GM23338 (cell line): ENCODE data around the gene SKA3. TPM values are rescaled to one million over a fixed set of nuclear protein-coding genes. Genes with fewer than 3 reads are reported as not detected.

Experiments used
- ATAC-seq: fragments of 200-7000 bp; cut with Tn5 transposase; 3 replicates; pipeline ENCODE4 v1.9.1; 2020
- DNase-seq: peaks from one replicate; pipeline ENCODE4 v3.0.0-alpha.2; 2015; ENCODE audit warnings: low spot score
- H2AFZ ChIP-seq: fragments of 200-600 bp; sonication (generic); 2 replicates; pipeline ENCODE4 v1.8.0; 2016; ENCODE audit warnings: antibody characterized with exemption, mild to moderate bottlenecking, moderate library complexity
- H3F3A ChIP-seq: fragments of 200-600 bp; sonication (generic); replicated peaks from 2 replicates; pipeline ENCODE4 v1.8.0; 2017; ENCODE audit warnings: antibody characterized with exemption, mixed run types, low read depth
- H3K27ac ChIP-seq: fragments of 200-600 bp; sonication (generic); 2 replicates; pipeline ENCODE4 v1.6.1; 2016; ENCODE audit warnings: low read depth
- H3K27me3 ChIP-seq: fragments of 200-600 bp; sonication (generic); 2 replicates; pipeline ENCODE4 v1.8.0; 2016; ENCODE audit warnings: mild to moderate bottlenecking, mixed run types, moderate library complexity; ENCODE audit not compliant: insufficient read depth
- H3K36me3 ChIP-seq: fragments of 200-600 bp; sonication (generic); 2 replicates; pipeline ENCODE4 v1.8.0; 2016; ENCODE audit warnings: mild to moderate bottlenecking; ENCODE audit not compliant: insufficient read depth
- H3K4me1 ChIP-seq: fragments of 200-600 bp; sonication (generic); 2 replicates; pipeline ENCODE4 v1.8.0; 2016; ENCODE audit warnings: mild to moderate bottlenecking, moderate library complexity; ENCODE audit not compliant: insufficient read depth
- H3K4me2 ChIP-seq: fragments of 200-600 bp; sonication (generic); 2 replicates; pipeline ENCODE4 v1.7.1; 2017; ENCODE audit warnings: mixed run types
- H3K4me3 ChIP-seq: fragments of 200-600 bp; sonication (generic); 2 replicates; pipeline ENCODE4 v1.6.1; 2016; ENCODE audit warnings: mixed run types
- H3K79me2 ChIP-seq: fragments of 200-600 bp; sonication (generic); replicated peaks from 2 replicates; pipeline ENCODE4 v1.8.0; 2017; ENCODE audit warnings: mild to moderate bottlenecking; ENCODE audit not compliant: insufficient read depth
- H3K9me2 ChIP-seq: fragments of 200-600 bp; sonication (generic); 2 replicates; pipeline ENCODE4 v1.8.0; 2017; ENCODE audit not compliant: insufficient read depth
- H4K20me1 ChIP-seq: fragments of 200-600 bp; sonication (generic); replicated peaks from 2 replicates; pipeline ENCODE4 v1.8.0; 2017; ENCODE audit warnings: mild to moderate bottlenecking; ENCODE audit not compliant: insufficient read depth
- H3K27ac Mint-ChIP-seq: 2 replicates; pipeline ENCODE4 v1.8.0; 2020; ENCODE audit warnings: inconsistent platforms, mild to moderate bottlenecking, moderate library complexity, mixed read lengths
- H3K27me3 Mint-ChIP-seq: 3 replicates; pipeline ENCODE4 v1.8.0; 2022; ENCODE audit warnings: low read depth, mild to moderate bottlenecking, moderate library complexity, mixed read lengths, inconsistent platforms; ENCODE audit not compliant: insufficient read depth, poor library complexity
- H3K36me3 Mint-ChIP-seq: 3 replicates; pipeline ENCODE4 v1.8.0; 2021; ENCODE audit warnings: low read depth, mild to moderate bottlenecking, inconsistent platforms, moderate library complexity, mixed read lengths
- H3K4me1 Mint-ChIP-seq: 3 replicates; pipeline ENCODE4 v1.8.0; 2020; ENCODE audit warnings: mild to moderate bottlenecking, inconsistent platforms, mixed read lengths
- H3K4me3 Mint-ChIP-seq: 3 replicates; pipeline ENCODE4 v1.8.0; 2021; ENCODE audit warnings: moderate library complexity, mild to moderate bottlenecking, inconsistent platforms, mixed read lengths
- H3K9me3 Mint-ChIP-seq: 3 replicates; pipeline ENCODE4 v1.8.0; 2020; ENCODE audit warnings: moderate library complexity, mild to moderate bottlenecking, inconsistent platforms, mixed read lengths
- CREB1 ChIP-seq: fragments of 250-450 bp; sonication (Bioruptor Pico); IDR thresholded peaks from 2 replicates; pipeline ENCODE4 v1.5.0; 2020; ENCODE audit warnings: low read depth, mild to moderate bottlenecking, moderate library complexity
- CTCF ChIP-seq, 2 experiments: fragments of 200-600 bp in 1 of 2; sonication (generic) in 1 of 2; conservative IDR thresholded peaks; 2 replicates each; pipeline versions ENCODE4 v1.5.1 to v1.6.1; 2016 to 2017; ENCODE audit warnings: antibody characterized with exemption in 2 of 2, low read depth in 2 of 2, mild to moderate bottlenecking in 2 of 2, moderate library complexity in 1 of 2
- ETS1 ChIP-seq: IDR thresholded peaks from 2 replicates; pipeline ENCODE4 v1.6.1; 2016; ENCODE audit warnings: antibody characterized with exemption
- EZH2 ChIP-seq: fragments of 200-600 bp; sonication (generic); IDR thresholded peaks from one replicate; pipeline ENCODE4 v1.8.0; 2017; ENCODE audit warnings: antibody characterized with exemption, mild to moderate bottlenecking, low read depth; ENCODE audit not compliant: unreplicated experiment
- EZH2phosphoT487 ChIP-seq: fragments of 200-600 bp; sonication (generic); IDR thresholded peaks from one replicate; pipeline ENCODE4 v1.8.1; 2018; ENCODE audit warnings: antibody characterized with exemption; ENCODE audit not compliant: unreplicated experiment
- JUNB ChIP-seq: IDR thresholded peaks from one replicate; pipeline ENCODE4 v1.6.1; 2016; ENCODE audit warnings: antibody characterized with exemption; ENCODE audit not compliant: unreplicated experiment
- NANOG ChIP-seq: IDR thresholded peaks from 2 replicates; pipeline ENCODE4 v1.6.1; 2016; ENCODE audit warnings: antibody characterized with exemption, borderline replicate concordance
- POLR2AphosphoS5 ChIP-seq: IDR thresholded peaks from 2 replicates; pipeline ENCODE4 v1.6.1; 2016; ENCODE audit warnings: antibody characterized with exemption, low read depth
- STAT1 ChIP-seq: IDR thresholded peaks from one replicate; pipeline ENCODE4 v1.6.1; 2016; ENCODE audit warnings: antibody characterized with exemption; ENCODE audit not compliant: unreplicated experiment
- ZNF114 ChIP-seq: fragments of 250-450 bp; sonication (Bioruptor Pico); IDR thresholded peaks from 2 replicates; pipeline ENCODE4 v1.5.0; 2020; ENCODE audit warnings: mild to moderate bottlenecking, moderate library complexity
- ZNF331 ChIP-seq: fragments of 250-450 bp; sonication (Bioruptor Pico); IDR thresholded peaks from 2 replicates; pipeline ENCODE4 v1.5.0; 2020; ENCODE audit warnings: low read depth, mild to moderate bottlenecking, moderate library complexity
- ZNF462 ChIP-seq: fragments of 250-450 bp; sonication (Bioruptor Pico); IDR thresholded peaks from 2 replicates; pipeline ENCODE4 v1.5.0; 2020; ENCODE audit warnings: mild to moderate bottlenecking, moderate library complexity
- polyA plus RNA-seq: library from polyadenylated mRNA; unstranded; fragments of >200 nt; fragmentation: Nextera tagmentation; extraction: Ambion mirVana; gene quantifications from 2 replicates; pipeline ENCODE4 v1.2.1, GENCODE V29; 2016
- total RNA-seq: library from RNA; depleted of rRNA; stranded (reverse); fragments of >200 nt; shearing (Covaris generic); gene quantifications from 2 replicates; pipeline ENCODE4 v1.2.3, GENCODE V29; 2014

Gene SKA3
- total and polyA plus RNA-seq, 2 experiments from 2014 or later = 65.9 to 179 TPM

- Histone ChIP-seq H3K36me3 (no peaks in the 10 kb centered on the region), H3F3A (no peaks in the 10 kb centered on the region), H2AFZ (peak overlapping the region; percentile 66; the same call in 1 of the 2 replicates), H3K4me1 (no peaks in the 10 kb centered on the region), H3K79me2 (no peaks in the 10 kb centered on the region), H3K4me3 (no peak overlapping the region), H3K9me2 (no peaks in the 10 kb centered on the region), H3K27me3 (no peaks in the 10 kb centered on the region), H3K27ac (no peak overlapping the region), H3K4me2 (no peak overlapping the region), H4K20me1 (no peaks in the 10 kb centered on the region)
- Mint-ChIP-seq H3K27me3 (peaks cover 6% of the 10 kb centered on the region), H3K36me3 (no peaks in the 10 kb centered on the region; the same call in 1 of the 3 replicates), H3K4me1 (peaks cover 7% of the 10 kb centered on the region; the same call in 2 of the 3 replicates), H3K27ac (no peak overlapping the region), H3K4me3 (no peak overlapping the region), H3K9me3 (no peaks in the 10 kb centered on the region)
- no peak for ATAC-seq
- no peak for TF ChIP-seq ZNF331 (CRISPR knock-in tag)
- no peak for TF ChIP-seq ZNF114 (CRISPR knock-in tag)
- no peak for TF ChIP-seq EZH2phosphoT487
- no peak for TF ChIP-seq ETS1
- no peak for TF ChIP-seq EZH2
- TF ChIP-seq JUNB = no peak
- TF ChIP-seq STAT1 = no peak
- no peak for DNase-seq
Observed at GRCh38 chr13:21109168-21109567, 67.2 kb downstream of the SKA3 start.

- Mint-ChIP-seq H3K27ac (no peak overlapping the region), H3K9me3 (no peaks in the 10 kb centered on the region), H3K36me3 (no peaks in the 10 kb centered on the region; the same call in 2 of the 3 replicates), H3K4me3 (no peak overlapping the region), H3K4me1 (no peaks in the 10 kb centered on the region), H3K27me3 (peaks cover 5% of the 10 kb centered on the region)
- no peaks in the 10 kb centered on the region for H3K9me2 ChIP-seq
- H3K4me2 ChIP-seq = no peak overlapping the region
- H2AFZ ChIP-seq = no peak overlapping the region
- no peak overlapping the region for H3K27ac ChIP-seq
- H3K79me2 ChIP-seq = no peaks in the 10 kb centered on the region
- no peaks in the 10 kb centered on the region for H3F3A ChIP-seq
- no peak overlapping the region for H3K4me3 ChIP-seq
- H3K4me1 ChIP-seq = no peaks in the 10 kb centered on the region
- H3K36me3 ChIP-seq = no peaks in the 10 kb centered on the region
- H4K20me1 ChIP-seq = no peaks in the 10 kb centered on the region
- H3K27me3 ChIP-seq = no peaks in the 10 kb centered on the region
- ATAC-seq (no peak), DNase-seq (no peak)
- no peak for TF ChIP-seq ZNF114 (CRISPR knock-in tag)
- no peak for TF ChIP-seq ZNF331 (CRISPR knock-in tag)
- TF ChIP-seq ETS1 = no peak
- no peak for TF ChIP-seq EZH2
- no peak for TF ChIP-seq POLR2AphosphoS5
- TF ChIP-seq CREB1 = no peak
- no peak for TF ChIP-seq CTCF (conservative IDR thresholded peaks at IDR 0.05; ENCODE audit: low read depth in 2 of 2)
- TF ChIP-seq NANOG = no peak
- TF ChIP-seq JUNB = no peak
- no peak for TF ChIP-seq ZNF462 (CRISPR knock-in tag)
- no peak for TF ChIP-seq STAT1
Observed at GRCh38 chr13:21106089-21106488, 70.3 kb downstream of the SKA3 start.
